HepG2 (cell line): ENCODE results near the gene UGP2.

Experiments used
- CHD4 ChIP-seq: fragments of 200-600 bp; sonication (generic); IDR thresholded peaks from 2 replicates; pipeline ENCODE4 v1.7.0; 2017; ENCODE audit warnings: mild to moderate bottlenecking, low read length, borderline replicate concordance
- ETV5 ChIP-seq: IDR thresholded peaks from 2 replicates; pipeline ENCODE4 v1.6.1; 2018; ENCODE audit warnings: missing biosample characterization, missing genetic modification reagents, inconsistent platforms, borderline replicate concordance
- JUND ChIP-seq: sonication (generic); formaldehyde crosslinking; IDR thresholded peaks from 2 replicates; pipeline ENCODE4 v1.8.0; 2022; ENCODE audit warnings: mild to moderate bottlenecking, missing genetic modification reagents
- MATR3 ChIP-seq: sonication (generic); formaldehyde crosslinking; IDR thresholded peaks from 2 replicates; pipeline ENCODE4 v1.4.0; 2020; ENCODE audit warnings: missing genetic modification reagents
- NAIF1 ChIP-seq: sonication (generic); formaldehyde crosslinking; IDR thresholded peaks from 2 replicates; pipeline ENCODE4 v1.5.0; 2020; ENCODE audit warnings: mild to moderate bottlenecking, missing genetic modification reagents, borderline replicate concordance
- PRPF4 ChIP-seq: fragments of 200-400 bp; formaldehyde crosslinking; IDR thresholded peaks from 2 replicates; pipeline ENCODE4 v1.6.1; 2016; ENCODE audit warnings: low read length, low read depth; ENCODE audit not compliant: poor library complexity, severe bottlenecking
- RFX5 ChIP-seq: IDR thresholded peaks from 2 replicates; pipeline ENCODE4 v1.6.1; 2011; ENCODE audit warnings: low read depth, low read length, improper control_type of control experiment
- ZNF605 ChIP-seq: sonication (generic); formaldehyde crosslinking; IDR thresholded peaks from 2 replicates; pipeline ENCODE4 v1.8.0; 2022; ENCODE audit warnings: mild to moderate bottlenecking, missing genetic modification reagents
- ZSCAN29 ChIP-seq: sonication (generic); formaldehyde crosslinking; conservative IDR thresholded peaks from 2 replicates; pipeline ENCODE4 v1.4.0; 2020; ENCODE audit warnings: mild to moderate bottlenecking, missing genetic modification reagents
- TF ChIP-seq, protein P1 (sequence below): sonication (generic); formaldehyde crosslinking; IDR thresholded peaks from 2 replicates; pipeline ENCODE4 v1.4.0; 2020; ENCODE audit warnings: missing genetic modification reagents
- TF ChIP-seq, protein P2 (sequence below): IDR thresholded peaks from 2 replicates; pipeline ENCODE4 v1.6.1; 2016; ENCODE audit warnings: control low read depth
- TF ChIP-seq, protein P3 (sequence below): sonication (generic); formaldehyde crosslinking; IDR thresholded peaks from 2 replicates; pipeline ENCODE4 v1.9.0; 2021; ENCODE audit warnings: missing genetic modification reagents, borderline replicate concordance
- TF ChIP-seq, protein P4 (sequence below), 2 experiments: IDR thresholded peaks; 2 replicates each; pipeline ENCODE4 v1.6.1; 2011 to 2012; ENCODE audit warnings: low read length in 2 of 2, borderline replicate concordance in 1 of 2, low read depth in 1 of 2, mild to moderate bottlenecking in 1 of 2, moderate library complexity in 1 of 2

DNA sequence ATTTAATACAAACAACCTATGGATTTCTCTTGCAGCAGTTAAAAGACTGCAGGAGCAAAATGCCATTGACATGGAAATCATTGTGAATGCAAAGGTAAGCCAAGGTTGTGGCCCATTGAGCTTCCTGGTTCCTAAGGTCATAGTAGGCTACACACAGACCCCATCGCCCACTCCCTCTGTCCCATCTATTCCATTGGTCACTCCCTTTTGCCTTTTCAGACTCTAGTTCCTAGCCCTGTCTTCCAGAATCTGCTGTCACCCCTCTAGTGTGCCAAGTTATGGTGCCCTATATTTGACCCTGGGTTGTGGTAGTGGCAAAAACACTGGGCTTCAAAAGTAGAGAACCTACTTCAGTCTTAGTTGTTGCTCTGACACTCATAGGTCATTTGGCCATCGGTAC is 44.7 kb downstream of the UGP2 start:
- TF ChIP-seq ZNF605 (CRISPR knock-in tag), result no peak
- no peak for TF ChIP-seq ZSCAN29 (CRISPR knock-in tag)
- TF ChIP-seq, protein P1, sequence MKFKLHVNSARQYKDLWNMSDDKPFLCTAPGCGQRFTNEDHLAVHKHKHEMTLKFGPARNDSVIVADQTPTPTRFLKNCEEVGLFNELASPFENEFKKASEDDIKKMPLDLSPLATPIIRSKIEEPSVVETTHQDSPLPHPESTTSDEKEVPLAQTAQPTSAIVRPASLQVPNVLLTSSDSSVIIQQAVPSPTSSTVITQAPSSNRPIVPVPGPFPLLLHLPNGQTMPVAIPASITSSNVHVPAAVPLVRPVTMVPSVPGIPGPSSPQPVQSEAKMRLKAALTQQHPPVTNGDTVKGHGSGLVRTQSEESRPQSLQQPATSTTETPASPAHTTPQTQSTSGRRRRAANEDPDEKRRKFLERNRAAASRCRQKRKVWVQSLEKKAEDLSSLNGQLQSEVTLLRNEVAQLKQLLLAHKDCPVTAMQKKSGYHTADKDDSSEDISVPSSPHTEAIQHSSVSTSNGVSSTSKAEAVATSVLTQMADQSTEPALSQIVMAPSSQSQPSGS (CRISPR knock-in tag), result no peak
- TF ChIP-seq, protein P2, sequence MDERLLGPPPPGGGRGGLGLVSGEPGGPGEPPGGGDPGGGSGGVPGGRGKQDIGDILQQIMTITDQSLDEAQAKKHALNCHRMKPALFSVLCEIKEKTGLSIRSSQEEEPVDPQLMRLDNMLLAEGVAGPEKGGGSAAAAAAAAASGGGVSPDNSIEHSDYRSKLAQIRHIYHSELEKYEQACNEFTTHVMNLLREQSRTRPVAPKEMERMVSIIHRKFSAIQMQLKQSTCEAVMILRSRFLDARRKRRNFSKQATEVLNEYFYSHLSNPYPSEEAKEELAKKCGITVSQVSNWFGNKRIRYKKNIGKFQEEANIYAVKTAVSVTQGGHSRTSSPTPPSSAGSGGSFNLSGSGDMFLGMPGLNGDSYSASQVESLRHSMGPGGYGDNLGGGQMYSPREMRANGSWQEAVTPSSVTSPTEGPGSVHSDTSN (CRISPR knock-in tag), result no peak
- TF ChIP-seq NAIF1 (CRISPR knock-in tag), result no peak
- TF ChIP-seq PRPF4, result no peak
- TF ChIP-seq, protein P3, sequence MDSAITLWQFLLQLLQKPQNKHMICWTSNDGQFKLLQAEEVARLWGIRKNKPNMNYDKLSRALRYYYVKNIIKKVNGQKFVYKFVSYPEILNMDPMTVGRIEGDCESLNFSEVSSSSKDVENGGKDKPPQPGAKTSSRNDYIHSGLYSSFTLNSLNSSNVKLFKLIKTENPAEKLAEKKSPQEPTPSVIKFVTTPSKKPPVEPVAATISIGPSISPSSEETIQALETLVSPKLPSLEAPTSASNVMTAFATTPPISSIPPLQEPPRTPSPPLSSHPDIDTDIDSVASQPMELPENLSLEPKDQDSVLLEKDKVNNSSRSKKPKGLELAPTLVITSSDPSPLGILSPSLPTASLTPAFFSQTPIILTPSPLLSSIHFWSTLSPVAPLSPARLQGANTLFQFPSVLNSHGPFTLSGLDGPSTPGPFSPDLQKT (CRISPR knock-in tag), result no peak
- no peak for TF ChIP-seq CHD4
- no peak for TF ChIP-seq JUND
- no peak for TF ChIP-seq RFX5
- no peak for TF ChIP-seq MATR3 (CRISPR knock-in tag)
- no peak for TF ChIP-seq ETV5 (CRISPR knock-in tag)
- TF ChIP-seq, protein P4, sequence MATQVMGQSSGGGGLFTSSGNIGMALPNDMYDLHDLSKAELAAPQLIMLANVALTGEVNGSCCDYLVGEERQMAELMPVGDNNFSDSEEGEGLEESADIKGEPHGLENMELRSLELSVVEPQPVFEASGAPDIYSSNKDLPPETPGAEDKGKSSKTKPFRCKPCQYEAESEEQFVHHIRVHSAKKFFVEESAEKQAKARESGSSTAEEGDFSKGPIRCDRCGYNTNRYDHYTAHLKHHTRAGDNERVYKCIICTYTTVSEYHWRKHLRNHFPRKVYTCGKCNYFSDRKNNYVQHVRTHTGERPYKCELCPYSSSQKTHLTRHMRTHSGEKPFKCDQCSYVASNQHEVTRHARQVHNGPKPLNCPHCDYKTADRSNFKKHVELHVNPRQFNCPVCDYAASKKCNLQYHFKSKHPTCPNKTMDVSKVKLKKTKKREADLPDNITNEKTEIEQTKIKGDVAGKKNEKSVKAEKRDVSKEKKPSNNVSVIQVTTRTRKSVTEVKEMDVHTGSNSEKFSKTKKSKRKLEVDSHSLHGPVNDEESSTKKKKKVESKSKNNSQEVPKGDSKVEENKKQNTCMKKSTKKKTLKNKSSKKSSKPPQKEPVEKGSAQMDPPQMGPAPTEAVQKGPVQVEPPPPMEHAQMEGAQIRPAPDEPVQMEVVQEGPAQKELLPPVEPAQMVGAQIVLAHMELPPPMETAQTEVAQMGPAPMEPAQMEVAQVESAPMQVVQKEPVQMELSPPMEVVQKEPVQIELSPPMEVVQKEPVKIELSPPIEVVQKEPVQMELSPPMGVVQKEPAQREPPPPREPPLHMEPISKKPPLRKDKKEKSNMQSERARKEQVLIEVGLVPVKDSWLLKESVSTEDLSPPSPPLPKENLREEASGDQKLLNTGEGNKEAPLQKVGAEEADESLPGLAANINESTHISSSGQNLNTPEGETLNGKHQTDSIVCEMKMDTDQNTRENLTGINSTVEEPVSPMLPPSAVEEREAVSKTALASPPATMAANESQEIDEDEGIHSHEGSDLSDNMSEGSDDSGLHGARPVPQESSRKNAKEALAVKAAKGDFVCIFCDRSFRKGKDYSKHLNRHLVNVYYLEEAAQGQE (IDR thresholded peaks at IDR 0.05; ENCODE audit: borderline replicate concordance in 1 of 2, low read depth in 1 of 2, low read length in 2 of 2), result no peak
